GM18907 (cell line): Measurements from ENCODE around the gene ASZ1.

Experiments
- ATAC-seq: cut with Tn5 transposase; IDR thresholded peaks from one replicate; pipeline ENCODE4 v1.9.1; 2021; ENCODE audit warnings: mild to moderate bottlenecking, moderate library complexity; ENCODE audit not compliant: unreplicated experiment

Gene ASZ1

GRCh38 chr7:117402109-117402508, 25.2 kb downstream of the ASZ1 start:
- no peak for ATAC-seq

- peak; percentile 63 for ATAC-seq
These were observed 25.8 kb downstream of the ASZ1 start for GRCh38 chr7:117401293-117402002.

- ATAC-seq: no peak
These were observed 27.4 kb downstream of the ASZ1 start for GRCh38 chr7:117399820-117400422.

GRCh38 chr7:117395743-117396142, 31.6 kb downstream of the ASZ1 start:
- no peak for ATAC-seq

- ATAC-seq: no peak
These were observed 33.5 kb downstream of the ASZ1 start for GRCh38 chr7:117393781-117394180.

GRCh38 chr7:117389871-117390270, 37.4 kb downstream of the ASZ1 start:
- no peak for ATAC-seq

GRCh38 chr7:117386110-117386706, 41.1 kb downstream of the ASZ1 start:
- ATAC-seq: no peak

- ATAC-seq: peak; percentile 76
These were observed 41.8 kb downstream of the ASZ1 start for GRCh38 chr7:117385363-117386109.

GRCh38 chr7:117384688-117385362, 42.5 kb downstream of the ASZ1 start:
- ATAC-seq: no peak

- no peak for ATAC-seq
These were observed 43.7 kb downstream of the ASZ1 start for GRCh38 chr7:117383483-117384189.

GRCh38 chr7:117383046-117383445, 44.2 kb downstream of the ASZ1 start:
- no peak for ATAC-seq

GRCh38 chr7:117381362-117381761, 45.9 kb downstream of the ASZ1 start:
- ATAC-seq: no peak

GRCh38 chr7:117375380-117375779, 51.9 kb downstream of the ASZ1 start:
- no peak for ATAC-seq

- no peak for ATAC-seq
These were observed 55.2 kb downstream of the ASZ1 start for GRCh38 chr7:117372073-117372472.

- no peak for ATAC-seq
These were observed 62.8 kb downstream of the ASZ1 start for GRCh38 chr7:117364339-117365080.

GRCh38 chr7:117362294-117362888, 64.9 kb downstream of the ASZ1 start:
- no peak for ATAC-seq

- ATAC-seq: no peak
These were observed 77.3 kb downstream of the ASZ1 start for GRCh38 chr7:117350027-117350426.

GRCh38 chr7:117349570-117349969, 77.7 kb downstream of the ASZ1 start:
- no peak for ATAC-seq

GRCh38 chr7:117347962-117348672, 79.2 kb downstream of the ASZ1 start:
- ATAC-seq: peak; percentile 92
